K562 (cell line): ENCODE data around the gene ORC3. TPM values are rescaled to one million over a fixed set of nuclear protein-coding genes. Genes with fewer than 3 reads are reported as not detected.

Experiments used
- BRCA1 ChIP-seq, 2 experiments: fragments of 450-650 bp in 1 of 2; sonication (generic) in 1 of 2; formaldehyde crosslinking in 1 of 2; IDR thresholded peaks; 2 replicates each; pipeline versions ENCODE4 v1.5.0 to v1.6.1; 2017 to 2020; ENCODE audit warnings: mild to moderate bottlenecking in 1 of 2, missing genetic modification reagents in 1 of 2
- CBX2 ChIP-seq: fragments of 200-600 bp; sonication (generic); IDR thresholded peaks from one replicate; pipeline ENCODE4 v1.6.1; 2012; ENCODE audit warnings: mild to moderate bottlenecking, low read length, inconsistent platforms; ENCODE audit not compliant: insufficient read depth, poor library complexity, severe bottlenecking
- CBX3 ChIP-seq, 2 experiments: IDR thresholded peaks; 1 replicate in 1 of 2; 2 replicates in 1 of 2; pipeline ENCODE4 v1.6.1; 2012; ENCODE audit warnings: inconsistent platforms in 2 of 2, low read length in 2 of 2, borderline replicate concordance in 1 of 2, control low read depth in 1 of 2
- CHD7 ChIP-seq: fragments of 200-600 bp; sonication (generic); IDR thresholded peaks from one replicate; pipeline ENCODE4 v1.6.1; 2012; ENCODE audit warnings: mild to moderate bottlenecking, low read depth, low read length, inconsistent platforms
- DPF2 ChIP-seq: fragments of 450-650 bp; IDR thresholded peaks from 2 replicates; pipeline ENCODE4 v1.6.1; 2016
- GABPB2 ChIP-seq: fragments of 250-450 bp; sonication (Bioruptor Pico); conservative IDR thresholded peaks from 2 replicates; pipeline ENCODE4 v1.5.1; 2021; ENCODE audit warnings: mild to moderate bottlenecking
- L3MBTL2 ChIP-seq: fragments of 450-650 bp; IDR thresholded peaks from 2 replicates; pipeline ENCODE4 v1.6.1; 2016; ENCODE audit warnings: mild to moderate bottlenecking, moderate library complexity
- NR2C1 ChIP-seq, 2 experiments: fragments of 450-650 bp; IDR thresholded peaks; 2 replicates each; pipeline ENCODE4 v1.6.1; 2017; ENCODE audit warnings: mild to moderate bottlenecking in 2 of 2, antibody characterized with exemption in 1 of 2, inconsistent platforms in 1 of 2, missing compliant biosample characterization in 1 of 2, missing genetic modification characterization in 1 of 2
- SMARCA4 ChIP-seq: fragments of 450-650 bp; IDR thresholded peaks from 2 replicates; pipeline ENCODE4 v1.6.1; 2016
- THRAP3 ChIP-seq: fragments of 450-650 bp; IDR thresholded peaks from 2 replicates; pipeline ENCODE4 v1.6.1; 2016; ENCODE audit warnings: mild to moderate bottlenecking, inconsistent platforms, borderline replicate concordance
- polyA plus RNA-seq, 8 experiments: library from polyadenylated mRNA; depleted of rRNA in 4 of 8; stranded (reverse) in 5 of 8; unstranded in 3 of 8; fragments of >200 nt; fragmentation: Nextera tagmentation in 2 of 8; fragmentation: Illumina TruSeq in 1 of 8; extraction: Ambion mirVana in 2 of 8; extraction: Trizol in 1 of 8; gene quantifications; 2 replicates each; pipeline versions ENCODE4 v1.2.1 to v1.2.3, GENCODE V29; 2011 to 2014; ENCODE audit warnings: inconsistent platforms in 1 of 8, missing spikeins in 1 of 8
- total RNA-seq, 7 experiments: library from RNA; depleted of rRNA in 6 of 7; stranded (reverse); fragments of >200 nt in 6 of 7; fragmentation: Illumina TruSeq in 2 of 7; extraction: Trizol in 2 of 7; gene quantifications; 2 replicates each; pipeline versions ENCODE4 v1.2.1 to v1.2.3, GENCODE V29; 2011 to 2021; ENCODE audit warnings: low replicate concordance in 1 of 7

The ORC3 gene
- total and polyA plus RNA-seq, 9 of the 15 experiments (the other 6 are each of a cell fraction or from before 2014, with no cell fraction given) = 28.8 to 159 (median 74.8) TPM

GRCh38 chr6:87701676-87702588, 112.0 kb downstream of the ORC3 start, which contains the start of gene AKIRIN2 (continued):
- TF ChIP-seq CBX3 (IDR thresholded peaks at IDR 0.05; ENCODE audit: borderline replicate concordance in 1 of 2, low read length in 2 of 2) (no peak), CBX2 (no peak), GABPB2 (CRISPR knock-in tag) (no peak), SMARCA4 (no peak), THRAP3 (no peak), L3MBTL2 (peak; percentile 76), CHD7 (no peak), DPF2 (peak; percentile 22; the same call in 1 of the 2 replicates), NR2C1 (IDR thresholded peaks at IDR 0.05) (no peak), NR2C1 (tag; IDR thresholded peaks at IDR 0.05) (peak; percentile 74), BRCA1 (IDR thresholded peaks at IDR 0.05) (no peak), BRCA1 (CRISPR knock-in tag; IDR thresholded peaks at IDR 0.05) (no peak; the same call in 1 of the 2 replicates)
